ENCODE results near the gene PIGU.

DNA sequence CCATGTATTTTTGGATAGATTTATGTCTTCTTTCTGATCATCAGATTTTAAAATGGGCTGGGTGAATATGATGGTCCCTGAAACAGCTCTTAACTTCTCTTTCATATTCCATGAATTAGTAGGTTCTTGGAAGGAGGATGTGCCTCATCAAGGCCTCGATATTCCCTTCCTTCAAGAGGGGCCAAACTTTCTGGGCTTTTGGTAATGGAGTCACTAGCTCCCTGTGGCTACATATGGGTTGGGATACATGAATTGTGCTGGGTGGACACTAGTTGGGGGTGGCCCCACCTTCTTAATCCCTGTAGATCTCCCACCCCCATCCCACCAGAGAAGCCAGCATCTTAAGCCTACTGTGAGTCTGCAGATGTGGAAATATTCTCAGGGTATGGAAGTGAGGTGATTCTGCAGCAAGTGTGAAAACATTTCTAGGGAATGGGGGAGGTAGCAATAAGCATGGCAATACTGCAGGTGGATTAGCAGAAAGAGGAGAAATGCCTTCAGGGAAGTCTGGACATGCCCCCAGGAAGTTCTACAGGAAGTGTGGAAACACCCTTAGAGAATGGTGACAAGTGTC is 29.5 kb upstream of the PIGU start:
- TF ChIP-seq, protein P1, sequence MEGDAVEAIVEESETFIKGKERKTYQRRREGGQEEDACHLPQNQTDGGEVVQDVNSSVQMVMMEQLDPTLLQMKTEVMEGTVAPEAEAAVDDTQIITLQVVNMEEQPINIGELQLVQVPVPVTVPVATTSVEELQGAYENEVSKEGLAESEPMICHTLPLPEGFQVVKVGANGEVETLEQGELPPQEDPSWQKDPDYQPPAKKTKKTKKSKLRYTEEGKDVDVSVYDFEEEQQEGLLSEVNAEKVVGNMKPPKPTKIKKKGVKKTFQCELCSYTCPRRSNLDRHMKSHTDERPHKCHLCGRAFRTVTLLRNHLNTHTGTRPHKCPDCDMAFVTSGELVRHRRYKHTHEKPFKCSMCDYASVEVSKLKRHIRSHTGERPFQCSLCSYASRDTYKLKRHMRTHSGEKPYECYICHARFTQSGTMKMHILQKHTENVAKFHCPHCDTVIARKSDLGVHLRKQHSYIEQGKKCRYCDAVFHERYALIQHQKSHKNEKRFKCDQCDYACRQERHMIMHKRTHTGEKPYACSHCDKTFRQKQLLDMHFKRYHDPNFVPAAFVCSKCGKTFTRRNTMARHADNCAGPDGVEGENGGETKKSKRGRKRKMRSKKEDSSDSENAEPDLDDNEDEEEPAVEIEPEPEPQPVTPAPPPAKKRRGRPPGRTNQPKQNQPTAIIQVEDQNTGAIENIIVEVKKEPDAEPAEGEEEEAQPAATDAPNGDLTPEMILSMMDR (IDR thresholded peaks at IDR 0.05), result no peak
- TF ChIP-seq POLR2A (IDR thresholded peaks at IDR 0.05), result no peak

All from heart left ventricle (tissue), 13 donors.